ENCODE measurements around the gene PPARA. TPM values are rescaled to one million over a fixed set of nuclear protein-coding genes. Genes with fewer than 3 reads are reported as not detected.

The PPARA gene
- polyA plus RNA-seq, 1 of the 3 experiments (the other 2 are of a cell fraction), result 4.5 TPM

DNA sequence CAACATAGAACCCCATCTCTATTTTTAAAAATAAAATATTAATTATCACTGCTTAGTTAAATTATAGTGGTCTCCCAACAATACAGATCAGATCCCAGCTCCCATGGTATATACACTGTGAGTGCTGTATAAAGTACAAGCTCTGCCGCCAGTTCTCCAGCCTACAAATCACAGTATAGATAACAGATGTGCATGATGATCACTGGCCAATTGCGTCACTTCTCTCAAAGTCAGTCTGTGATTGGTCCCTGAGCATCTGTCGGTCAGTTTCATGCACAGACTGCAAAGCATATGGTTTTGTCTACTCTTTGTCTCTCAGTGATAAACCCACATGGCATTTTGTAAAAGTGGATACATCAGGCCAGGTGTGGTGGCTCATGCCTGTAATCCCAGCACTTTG lies 15.7 kb downstream of the PPARA start:
- POLR2A ChIA-PET, result no interaction called here
- no peaks in the 10 kb centered on the region for H3F3A ChIP-seq (replicated peaks; ENCODE audit: insufficient read depth)

DNA sequence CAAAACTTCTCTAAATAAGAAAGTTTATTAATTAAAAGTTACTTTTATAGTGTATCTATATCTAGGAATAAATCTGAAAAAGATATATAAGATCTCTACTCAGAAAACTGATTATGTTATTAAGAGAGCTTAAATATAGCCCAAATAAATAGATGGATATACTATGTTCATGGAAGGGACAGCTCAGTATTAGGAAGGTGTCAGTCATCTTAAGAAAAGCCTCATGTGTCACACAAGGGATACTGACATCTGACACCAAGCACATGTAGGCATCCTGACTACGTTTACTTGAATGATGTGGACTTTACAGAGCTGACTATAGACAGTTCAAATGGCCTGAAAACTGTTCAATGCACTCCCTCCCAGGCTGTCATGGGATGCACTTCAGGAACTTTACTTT lies 19.3 kb downstream of the PPARA start:
- CTCF ChIA-PET, result no interaction called here
- POLR2A ChIA-PET, result no interaction called here
- no peak overlapping the region for H3K4me2 ChIP-seq
- no peaks in the 10 kb centered on the region for H3K79me2 ChIP-seq (ENCODE audit: insufficient read depth)
- no peak for DNase-seq
- peaks cover 9 to 15% of the 10 kb centered on the region in 2 experiments; a peak in 3 of 4 replicates for H3K4me1 ChIP-seq (ENCODE audit: control insufficient read depth in 1 of 2, insufficient read depth in 2 of 2, low read depth in 1 of 2, low read length in 1 of 2)
- peaks cover 3% of the 10 kb centered on the region for H3F3A ChIP-seq (replicated peaks; ENCODE audit: insufficient read depth)
- no peaks in the 10 kb centered on the region for H3K36me3 ChIP-seq (replicated peaks in 1 of 2; ENCODE audit: control insufficient read depth in 1 of 2, insufficient read depth in 2 of 2, low read length in 1 of 2)
- H3K4me3 ChIP-seq (ENCODE audit: low read depth in 2 of 2, low read length in 1 of 2), result no peak overlapping the region
- no peaks in the 10 kb centered on the region for H3K27me3 ChIP-seq (ENCODE audit: insufficient read depth)
- 46% methylated on average over 1 of the region's 1 CpG for WGBS (ENCODE audit: low lambda C conversion rate)
- H3K9me3 ChIP-seq, result no peaks in the 10 kb centered on the region
- H3K27ac ChIP-seq (ENCODE audit: low read depth in 2 of 2, low read length in 1 of 2), result no peak overlapping the region
- H3K9ac ChIP-seq, result no peak overlapping the region
- H4K20me1 ChIP-seq (ENCODE audit: insufficient read depth), result no peaks in the 10 kb centered on the region
- H2AFZ ChIP-seq (ENCODE audit: low read depth), result no peak overlapping the region
- H3K9me2 ChIP-seq, result no peaks in the 10 kb centered on the region
- TF ChIP-seq RAD21 (IDR thresholded peaks at IDR 0.05; ENCODE audit: low read length) (no peak), SMC3 (IDR thresholded peaks at IDR 0.05; ENCODE audit: low read depth, low read length) (no peak), FOXM1 (IDR thresholded peaks at IDR 0.05; ENCODE audit: low read depth) (no peak), YY1 (IDR thresholded peaks at IDR 0.05; ENCODE audit: low read depth) (no peak), MXI1 (IDR thresholded peaks at IDR 0.05; ENCODE audit: low read depth, low read length) (no peak), FOSL2 (IDR thresholded peaks at IDR 0.05; ENCODE audit: borderline replicate concordance, low read depth) (no peak), RFX5 (IDR thresholded peaks at IDR 0.05; ENCODE audit: low read length) (no peak), EZH2phosphoT487 (IDR thresholded peaks at IDR 0.05; ENCODE audit: borderline replicate concordance, low read depth) (no peak), RXRA (IDR thresholded peaks at IDR 0.05; ENCODE audit: borderline replicate concordance, low read depth) (no peak), NFIC (IDR thresholded peaks at IDR 0.05; ENCODE audit: borderline replicate concordance) (no peak), TAF1 (IDR thresholded peaks at IDR 0.05; ENCODE audit: borderline replicate concordance, low read depth, low read length) (no peak), GABPA (IDR thresholded peaks at IDR 0.05; ENCODE audit: low read depth) (no peak)
- TF ChIP-seq, protein P1, sequence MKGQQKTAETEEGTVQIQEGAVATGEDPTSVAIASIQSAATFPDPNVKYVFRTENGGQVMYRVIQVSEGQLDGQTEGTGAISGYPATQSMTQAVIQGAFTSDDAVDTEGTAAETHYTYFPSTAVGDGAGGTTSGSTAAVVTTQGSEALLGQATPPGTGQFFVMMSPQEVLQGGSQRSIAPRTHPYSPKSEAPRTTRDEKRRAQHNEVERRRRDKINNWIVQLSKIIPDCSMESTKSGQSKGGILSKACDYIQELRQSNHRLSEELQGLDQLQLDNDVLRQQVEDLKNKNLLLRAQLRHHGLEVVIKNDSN (IDR thresholded peaks at IDR 0.05; ENCODE audit: borderline replicate concordance, low read depth), result no peak

More for the DNA sequence above, 15.7 kb downstream of the PPARA start:
- H4K20me1 ChIP-seq (ENCODE audit: insufficient read depth), result no peaks in the 10 kb centered on the region
- 100% methylated on average over 3 of the region's 3 CpGs for WGBS (ENCODE audit: low lambda C conversion rate)
- peak; percentile 57 for DNase-seq
- no peaks in the 10 kb centered on the region for H3K27me3 ChIP-seq (ENCODE audit: insufficient read depth)
- H2AFZ ChIP-seq (ENCODE audit: low read depth), result no peak overlapping the region
- CTCF ChIA-PET, result interaction anchor here (1.3 to 1.7 kb wide), 2 partner anchors 15 to 160 kb away, joined by 3 read pairs; no protein-coding TSS in a partner anchor
- no peak overlapping the region for H3K9ac ChIP-seq
- H3K79me2 ChIP-seq (ENCODE audit: insufficient read depth), result no peaks in the 10 kb centered on the region; the same call in 1 of the 2 replicates
- no peak overlapping the region for H3K4me3 ChIP-seq (ENCODE audit: low read depth in 2 of 2, low read length in 1 of 2)
- peaks cover 0 to 3% of the 10 kb centered on the region in 2 experiments for H3K36me3 ChIP-seq (replicated peaks in 1 of 2; ENCODE audit: control insufficient read depth in 1 of 2, insufficient read depth in 2 of 2, low read length in 1 of 2)
- no peaks in the 10 kb centered on the region for H3K9me3 ChIP-seq
- TF ChIP-seq, protein P2, sequence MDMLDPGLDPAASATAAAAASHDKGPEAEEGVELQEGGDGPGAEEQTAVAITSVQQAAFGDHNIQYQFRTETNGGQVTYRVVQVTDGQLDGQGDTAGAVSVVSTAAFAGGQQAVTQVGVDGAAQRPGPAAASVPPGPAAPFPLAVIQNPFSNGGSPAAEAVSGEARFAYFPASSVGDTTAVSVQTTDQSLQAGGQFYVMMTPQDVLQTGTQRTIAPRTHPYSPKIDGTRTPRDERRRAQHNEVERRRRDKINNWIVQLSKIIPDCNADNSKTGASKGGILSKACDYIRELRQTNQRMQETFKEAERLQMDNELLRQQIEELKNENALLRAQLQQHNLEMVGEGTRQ (IDR thresholded peaks at IDR 0.05; ENCODE audit: borderline replicate concordance, low read depth, low read length), result no peak
- TF ChIP-seq SIN3A (IDR thresholded peaks at IDR 0.05; ENCODE audit: borderline replicate concordance, low read depth, low read length) (no peak), TCF12 (IDR thresholded peaks at IDR 0.05) (no peak), MXI1 (IDR thresholded peaks at IDR 0.05; ENCODE audit: low read depth, low read length) (no peak), JUND (IDR thresholded peaks at IDR 0.05) (no peak), ELF1 (IDR thresholded peaks at IDR 0.05) (no peak), GATA2 (CRISPR knock-in tag; IDR thresholded peaks at IDR 0.05) (no peak), YY1 (IDR thresholded peaks at IDR 0.05; ENCODE audit: low read depth) (no peak), FOXM1 (IDR thresholded peaks at IDR 0.05; ENCODE audit: low read depth) (no peak), SMC3 (IDR thresholded peaks at IDR 0.05; ENCODE audit: low read depth, low read length) (no peak), RAD21 (IDR thresholded peaks at IDR 0.05; ENCODE audit: low read length) (no peak), TEAD4 (IDR thresholded peaks at IDR 0.05; ENCODE audit: borderline replicate concordance, insufficient read depth) (no peak), POLR2AphosphoS5 (IDR thresholded peaks at IDR 0.05; ENCODE audit: low read depth, low read length) (no peak), RXRA (IDR thresholded peaks at IDR 0.05; ENCODE audit: borderline replicate concordance, low read depth) (no peak), FOXJ3 (CRISPR knock-in tag; IDR thresholded peaks at IDR 0.05) (no peak), RCOR1 (IDR thresholded peaks at IDR 0.05; ENCODE audit: low read length) (no peak), TAF1 (IDR thresholded peaks at IDR 0.05; ENCODE audit: borderline replicate concordance, low read depth, low read length) (no peak)
- TF ChIP-seq, protein P3, sequence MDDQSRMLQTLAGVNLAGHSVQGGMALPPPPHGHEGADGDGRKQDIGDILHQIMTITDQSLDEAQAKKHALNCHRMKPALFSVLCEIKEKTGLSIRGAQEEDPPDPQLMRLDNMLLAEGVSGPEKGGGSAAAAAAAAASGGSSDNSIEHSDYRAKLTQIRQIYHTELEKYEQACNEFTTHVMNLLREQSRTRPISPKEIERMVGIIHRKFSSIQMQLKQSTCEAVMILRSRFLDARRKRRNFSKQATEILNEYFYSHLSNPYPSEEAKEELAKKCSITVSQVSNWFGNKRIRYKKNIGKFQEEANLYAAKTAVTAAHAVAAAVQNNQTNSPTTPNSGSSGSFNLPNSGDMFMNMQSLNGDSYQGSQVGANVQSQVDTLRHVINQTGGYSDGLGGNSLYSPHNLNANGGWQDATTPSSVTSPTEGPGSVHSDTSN (IDR thresholded peaks at IDR 0.05), result no peak
- TF ChIP-seq, protein P4, sequence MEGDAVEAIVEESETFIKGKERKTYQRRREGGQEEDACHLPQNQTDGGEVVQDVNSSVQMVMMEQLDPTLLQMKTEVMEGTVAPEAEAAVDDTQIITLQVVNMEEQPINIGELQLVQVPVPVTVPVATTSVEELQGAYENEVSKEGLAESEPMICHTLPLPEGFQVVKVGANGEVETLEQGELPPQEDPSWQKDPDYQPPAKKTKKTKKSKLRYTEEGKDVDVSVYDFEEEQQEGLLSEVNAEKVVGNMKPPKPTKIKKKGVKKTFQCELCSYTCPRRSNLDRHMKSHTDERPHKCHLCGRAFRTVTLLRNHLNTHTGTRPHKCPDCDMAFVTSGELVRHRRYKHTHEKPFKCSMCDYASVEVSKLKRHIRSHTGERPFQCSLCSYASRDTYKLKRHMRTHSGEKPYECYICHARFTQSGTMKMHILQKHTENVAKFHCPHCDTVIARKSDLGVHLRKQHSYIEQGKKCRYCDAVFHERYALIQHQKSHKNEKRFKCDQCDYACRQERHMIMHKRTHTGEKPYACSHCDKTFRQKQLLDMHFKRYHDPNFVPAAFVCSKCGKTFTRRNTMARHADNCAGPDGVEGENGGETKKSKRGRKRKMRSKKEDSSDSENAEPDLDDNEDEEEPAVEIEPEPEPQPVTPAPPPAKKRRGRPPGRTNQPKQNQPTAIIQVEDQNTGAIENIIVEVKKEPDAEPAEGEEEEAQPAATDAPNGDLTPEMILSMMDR (IDR thresholded peaks at IDR 0.05), result no peak
- TF ChIP-seq, protein P5, sequence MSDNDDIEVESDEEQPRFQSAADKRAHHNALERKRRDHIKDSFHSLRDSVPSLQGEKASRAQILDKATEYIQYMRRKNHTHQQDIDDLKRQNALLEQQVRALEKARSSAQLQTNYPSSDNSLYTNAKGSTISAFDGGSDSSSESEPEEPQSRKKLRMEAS (IDR thresholded peaks at IDR 0.05; ENCODE audit: low read depth), result no peak
- no peak overlapping the region for H3K4me2 ChIP-seq
- no peaks in the 10 kb centered on the region; a peak in 1 of 4 replicates for H3K4me1 ChIP-seq (ENCODE audit: control insufficient read depth in 1 of 2, insufficient read depth in 2 of 2, low read depth in 1 of 2, low read length in 1 of 2)
- H3K9me2 ChIP-seq, result no peaks in the 10 kb centered on the region
- no peak overlapping the region for H3K27ac ChIP-seq (ENCODE audit: low read depth in 2 of 2, low read length in 1 of 2)
